Calu3 (cell line): ENCODE data around the gene LANCL3. TPM values are rescaled to one million over a fixed set of nuclear protein-coding genes. Genes with fewer than 3 reads are reported as not detected.
A peak's percentile ranks its signal among the peaks of the same experiment; 100 is the strongest.
"Not testable (repeated sequence)": the region's sequence is repeated elsewhere in the genome, so short reads cannot be mapped to it uniquely, and the experiment has no call there.

Source experiments
- BruUV-seq: library from RNA; stranded (reverse); fragments of 400-500 nt; replicated peaks from 2 replicates; lab custom pipeline; 2021; lab: Mats Ljungman, UMichigan
- CTCF ChIA-PET: fragments of 300-600 bp; sonication (Branson Sonifier 250); formaldehyde crosslinking; loops from one replicate; lab custom pipeline; 2022; ENCODE audit warnings: antibody characterized with exemption; lab: Charles Lee
- DNase-seq: peaks from one replicate; pipeline ENCODE4 v3.0.0; 2022
- H3K27ac Mint-ChIP-seq: one replicate; pipeline ENCODE4 v1.8.0; 2022; ENCODE audit warnings: mixed read lengths; ENCODE audit not compliant: unreplicated experiment
- H3K27me3 Mint-ChIP-seq: one replicate; pipeline ENCODE4 v1.8.0; 2022; ENCODE audit warnings: mixed read lengths; ENCODE audit not compliant: unreplicated experiment
- H3K36me3 Mint-ChIP-seq: one replicate; pipeline ENCODE4 v1.8.0; 2022; ENCODE audit warnings: mild to moderate bottlenecking, moderate library complexity, mixed read lengths; ENCODE audit not compliant: insufficient read depth, unreplicated experiment
- H3K4me1 Mint-ChIP-seq: one replicate; pipeline ENCODE4 v1.8.0; 2022; ENCODE audit warnings: mild to moderate bottlenecking, low read depth, mixed read lengths; ENCODE audit not compliant: unreplicated experiment
- H3K4me3 Mint-ChIP-seq: one replicate; pipeline ENCODE4 v1.8.0; 2022; ENCODE audit warnings: mild to moderate bottlenecking, low read depth, moderate library complexity, mixed read lengths; ENCODE audit not compliant: unreplicated experiment
- H3K9me3 Mint-ChIP-seq: one replicate; pipeline ENCODE4 v1.8.0; 2022; ENCODE audit warnings: low read depth, mixed read lengths; ENCODE audit not compliant: unreplicated experiment
- CTCF ChIP-seq: fragments of 200-600 bp; IDR thresholded peaks from one replicate; pipeline ENCODE4 v1.8.0; 2022; ENCODE audit warnings: antibody characterized with exemption; ENCODE audit not compliant: unreplicated experiment
- intact Hi-C: fragments of 100-400 bp; cut with micrococcal nuclease; formaldehyde crosslinking; loops from one replicate; pipeline ENCODE4 v1.10.0; 2022; ENCODE audit not compliant: unreplicated experiment
- total RNA-seq: library from RNA; stranded (reverse); gene quantifications from 2 replicates; pipeline ENCODE4 v1.2.3, GENCODE V29; 2022

Gene LANCL3
- total RNA-seq, 1 experiment from 2014 or later = 2.3 TPM

- BruUV-seq = no TSS peak
- Mint-ChIP-seq H3K36me3 (no peaks in the 10 kb centered on the region), H3K27me3 (no peaks in the 10 kb centered on the region), H3K9me3 (no peaks in the 10 kb centered on the region), H3K27ac (no peak overlapping the region), H3K4me1 (peaks cover 10% of the 10 kb centered on the region), H3K4me3 (no peak overlapping the region)
- intact Hi-C loops = no loop called here
- no peak for DNase-seq
- TF ChIP-seq CTCF = no peak
- CTCF ChIA-PET = no interaction called here
These were observed 68.7 kb downstream of the LANCL3 start for GRCh38 chrX:37640142-37640541.

GRCh38 chrX:37641859-37642258 is 70.4 kb downstream of the LANCL3 start:
- Mint-ChIP-seq H3K9me3 (no peaks in the 10 kb centered on the region), H3K27ac (no peak overlapping the region), H3K4me1 (peaks cover 21% of the 10 kb centered on the region), H3K4me3 (no peak overlapping the region), H3K36me3 (no peaks in the 10 kb centered on the region), H3K27me3 (no peaks in the 10 kb centered on the region)
- TF ChIP-seq CTCF = no peak
- intact Hi-C loops = no loop called here
- DNase-seq = no peak
- CTCF ChIA-PET = no interaction called here
- BruUV-seq = no TSS peak

- intact Hi-C loops = no loop called here
- no peaks in the 10 kb centered on the region for H3K27me3 Mint-ChIP-seq
- no peak overlapping the region for H3K4me3 Mint-ChIP-seq
- H3K36me3 Mint-ChIP-seq = no peaks in the 10 kb centered on the region
- TF ChIP-seq CTCF = no peak
- peak overlapping the region; percentile 5 for H3K27ac Mint-ChIP-seq
- no peaks in the 10 kb centered on the region for H3K9me3 Mint-ChIP-seq
- peaks cover 21% of the 10 kb centered on the region for H3K4me1 Mint-ChIP-seq
- DNase-seq = no peak
- BruUV-seq = no TSS peak
- CTCF ChIA-PET = interaction anchor here (1.7 kb wide), 1 partner anchor 12 kb away, joined by 3 read pairs; no protein-coding TSS in a partner anchor
These were observed 73.2 kb downstream of the LANCL3 start for GRCh38 chrX:37644381-37645305.

- Mint-ChIP-seq H3K4me1 (peaks cover 21% of the 10 kb centered on the region), H3K27ac (no peak overlapping the region), H3K4me3 (no peak overlapping the region), H3K36me3 (no peaks in the 10 kb centered on the region), H3K9me3 (no peaks in the 10 kb centered on the region), H3K27me3 (no peaks in the 10 kb centered on the region)
- no TSS peak for BruUV-seq
- TF ChIP-seq CTCF = no peak
- no peak for DNase-seq
- intact Hi-C loops = no loop called here
- CTCF ChIA-PET = no interaction called here
These were observed 74.8 kb downstream of the LANCL3 start for GRCh38 chrX:37646254-37646653.

GRCh38 chrX:37650879-37651278 is 79.4 kb downstream of the LANCL3 start:
- BruUV-seq, intact Hi-C loops, H3K27me3 Mint-ChIP-seq, H3K4me1 Mint-ChIP-seq, H3K4me3 Mint-ChIP-seq, H3K36me3 Mint-ChIP-seq, H3K27ac Mint-ChIP-seq, CTCF ChIA-PET, DNase-seq, H3K9me3 Mint-ChIP-seq: not testable (repeated sequence)
